Measurements from ENCODE around the gene TRANK1. TPM values are rescaled to one million over a fixed set of nuclear protein-coding genes. Genes with fewer than 3 reads are reported as not detected.

TRANK1 gene
- total and polyA plus RNA-seq, 2 of the 8 experiments (the other 6 are each of a cell fraction or from before 2014, with no cell fraction given), result 2.9 to 8.8 TPM

DNA sequence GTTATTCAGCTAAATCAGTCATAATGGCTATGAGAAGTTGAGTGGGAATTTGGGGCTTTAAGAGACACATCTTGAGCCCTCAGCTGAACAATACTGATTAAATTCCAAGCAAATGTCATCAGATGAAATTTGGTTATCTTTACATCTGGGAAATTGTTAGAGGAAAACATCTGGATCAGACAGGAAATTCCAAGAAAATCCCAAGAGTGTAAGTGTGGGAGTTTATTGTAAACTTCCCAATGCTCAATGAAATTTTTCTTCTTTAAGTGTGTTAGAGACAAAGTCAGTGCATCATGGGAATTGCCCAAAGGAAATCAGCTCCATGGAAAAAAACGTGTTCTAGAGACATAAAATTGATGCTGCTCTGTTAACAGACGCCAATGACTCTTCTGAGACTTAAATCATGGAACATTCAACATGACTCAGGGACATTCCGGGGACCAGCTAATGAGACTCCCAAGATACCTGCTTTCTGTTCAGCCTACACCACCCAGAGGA is 160.7 kb downstream of the TRANK1 start:
- Histone ChIP-seq H3K9ac (replicated peaks in 1 of 4; ENCODE audit: extremely low read depth in 1 of 4, low read depth in 3 of 4, low read length in 3 of 4) (no peak overlapping the region), H2BK12ac (ENCODE audit: low read depth, low read length) (no peak overlapping the region), H3K4me3 (ENCODE audit: extremely low read depth in 1 of 4, insufficient read depth in 2 of 4, low read depth in 3 of 4, low read length in 4 of 4) (no peak overlapping the region), H4K20me1 (replicated peaks in 1 of 2; ENCODE audit: control insufficient read depth in 1 of 2, insufficient read depth in 2 of 2, low read length in 2 of 2) (no peaks in the 10 kb centered on the region), H3K27ac (ENCODE audit: low read depth, low read length) (no peak overlapping the region), H3K36me3 (ENCODE audit: control insufficient read depth in 2 of 4, insufficient read depth in 4 of 4, low read length in 3 of 4) (no peaks in the 10 kb centered on the region), H2BK15ac (ENCODE audit: low read length) (no peak overlapping the region), H3K79me1 (ENCODE audit: low read depth, low read length) (no peaks in the 10 kb centered on the region), H3K9me3 (ENCODE audit: insufficient read depth in 2 of 2, low read depth in 1 of 2, low read length in 1 of 2) (no peaks in the 10 kb centered on the region), H4K8ac (ENCODE audit: extremely low read depth, insufficient read depth, low read length) (no peak overlapping the region), H3K14ac (ENCODE audit: insufficient read length) (no peak overlapping the region), H3K27me3 (replicated peaks in 1 of 4; ENCODE audit: control insufficient read depth in 3 of 4, extremely low read depth in 1 of 4, insufficient read depth in 3 of 4, low read length in 3 of 4) (no peaks in the 10 kb centered on the region; a peak in 1 of 7 replicates), H4K91ac (replicated peaks; ENCODE audit: insufficient read length, low read length) (no peak overlapping the region), H3K23ac (ENCODE audit: insufficient read length) (no peak overlapping the region), H3K4me2 (ENCODE audit: insufficient read depth in 1 of 2, low read depth in 2 of 2, low read length in 2 of 2) (no peak overlapping the region), H2BK120ac (replicated peaks; ENCODE audit: low read depth, low read length) (no peak overlapping the region), H3K23me2 (ENCODE audit: low read depth, low read length) (no peaks in the 10 kb centered on the region; the same call in 1 of the 2 replicates), H3K4me1 (replicated peaks in 1 of 4; ENCODE audit: control insufficient read depth in 3 of 4, insufficient read depth in 4 of 4, low read length in 3 of 4) (no peaks in the 10 kb centered on the region), H2AK5ac (ENCODE audit: low read depth, low read length) (no peak overlapping the region), H3K79me2 (ENCODE audit: control insufficient read depth in 1 of 2, insufficient read depth in 2 of 2, low read length in 2 of 2) (no peaks in the 10 kb centered on the region), H4K5ac (ENCODE audit: insufficient read length, low read depth, low read length) (no peak overlapping the region), H2BK5ac (ENCODE audit: low read depth, low read length) (no peak overlapping the region), H2BK20ac (ENCODE audit: low read length) (no peak overlapping the region), H3K56ac (replicated peaks; ENCODE audit: insufficient read length, low read depth, low read length) (no peak overlapping the region), H2AFZ (ENCODE audit: low read length) (no peak overlapping the region), H3K4ac (replicated peaks; ENCODE audit: insufficient read length, low read depth, low read length) (no peak overlapping the region), H3K18ac (ENCODE audit: extremely low read depth, low read length) (no peak overlapping the region)
- 92% methylated on average over 3 of the region's 3 CpGs; no CpG with 5 or more reads in 1 of the 2 experiments for WGBS, 2 experiments (ENCODE audit: extremely low coverage in 1 of 2, insufficient coverage in 1 of 2, insufficient read length in 1 of 2, insufficient replicate concordance in 2 of 2, low coverage in 1 of 2, low lambda C conversion rate in 2 of 2, missing lambda C conversion rate in 1 of 2)
- FAIRE-seq, result no peak
- ChIA-PET CTCF (ENCODE audit: partially characterized antibody) (interaction anchor here (0.9 to 3.1 kb wide), 8 partner anchors 9 to 85 kb away, joined by 3 to 10 read pairs (median 4); no protein-coding TSS in a partner anchor), POLR2A (ENCODE audit: partially characterized antibody) (interaction anchor here (1.3 kb wide), 1 partner anchor 9 kb away, joined by 3 read pairs; no protein-coding TSS in a partner anchor)
- no peak for DNase-seq (ENCODE audit: low read depth in 1 of 2, low spot score in 2 of 2)
- TF ChIP-seq, protein P1, sequence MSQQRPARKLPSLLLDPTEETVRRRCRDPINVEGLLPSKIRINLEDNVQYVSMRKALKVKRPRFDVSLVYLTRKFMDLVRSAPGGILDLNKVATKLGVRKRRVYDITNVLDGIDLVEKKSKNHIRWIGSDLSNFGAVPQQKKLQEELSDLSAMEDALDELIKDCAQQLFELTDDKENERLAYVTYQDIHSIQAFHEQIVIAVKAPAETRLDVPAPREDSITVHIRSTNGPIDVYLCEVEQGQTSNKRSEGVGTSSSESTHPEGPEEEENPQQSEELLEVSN (IDR thresholded peaks at IDR 0.05), result no peak
- TF ChIP-seq JUND (IDR thresholded peaks at IDR 0.05; ENCODE audit: low read length) (no peak), KDM5A (IDR thresholded peaks at IDR 0.05; ENCODE audit: low read length) (no peak), CTBP2 (IDR thresholded peaks at IDR 0.05; ENCODE audit: borderline replicate concordance, insufficient read depth, insufficient read length, low read length) (no peak), CEBPB (IDR thresholded peaks at IDR 0.05; ENCODE audit: low read depth, low read length) (no peak), SIX5 (IDR thresholded peaks at IDR 0.05; ENCODE audit: low read depth, low read length) (no peak), HDAC6 (IDR thresholded peaks at IDR 0.05; ENCODE audit: low read depth, low read length) (no peak), ASH2L (IDR thresholded peaks at IDR 0.05; ENCODE audit: low read length) (no peak), TEAD4 (IDR thresholded peaks at IDR 0.05; ENCODE audit: low read depth, low read length) (no peak), PHF8 (conservative IDR thresholded peaks at IDR 0.05; ENCODE audit: low read depth, low read length) (no peak), EZH2 (IDR thresholded peaks at IDR 0.05; ENCODE audit: low read depth, low read length, severe bottlenecking) (no peak), MAFK (IDR thresholded peaks at IDR 0.05; ENCODE audit: low read depth, low read length) (no peak)
- TF ChIP-seq, protein P2, sequence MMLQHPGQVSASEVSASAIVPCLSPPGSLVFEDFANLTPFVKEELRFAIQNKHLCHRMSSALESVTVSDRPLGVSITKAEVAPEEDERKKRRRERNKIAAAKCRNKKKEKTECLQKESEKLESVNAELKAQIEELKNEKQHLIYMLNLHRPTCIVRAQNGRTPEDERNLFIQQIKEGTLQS (IDR thresholded peaks at IDR 0.05; ENCODE audit: insufficient read depth, low read depth, low read length), result no peak

All from H1 (cell line).